Heart left ventricle (tissue), 13 donors: ENCODE results near the gene NELFCD.

Experiments used
- POLR2A ChIP-seq, 2 donors: fragments of 450-650 bp; IDR thresholded peaks; one replicate each; pipeline ENCODE4 v1.6.1; 2017; ENCODE audit warnings: antibody characterized with exemption in 2 of 2, mild to moderate bottlenecking in 2 of 2, moderate library complexity in 2 of 2
- TF ChIP-seq, protein P1 (sequence below), 12 donors: fragments of 200-600 bp; sonication (generic) in 4 of 12; IDR thresholded peaks; one replicate each; pipeline versions ENCODE4 v1.5.0 to v1.8.0; 2018 to 2022; ENCODE audit warnings: antibody characterized with exemption in 12 of 12, mild to moderate bottlenecking in 5 of 12
- donor health status: ischemic (EF 13 %, LVEDD 7.1; RV severe dilation, severe dysfunction).
- donor health status: DM: no; HTN: yes; CAD: no.
- donor health status: DM: no; HTN: no; CAD: no.
- donor health status: ischemic (EF 25% LVEDD 6.9; RV normal size, moderate dysfunction).
- donor health status: ischemic (EF 25% LVEDD 5.7; RV mildly dilated, moderate dysfunction).
- donor health status: ischemic (EF 35%, LVEDD 5.7; RV mildly dilated, moderate dysfunction).
- donor health status: nonischemic (EF 11% LVEDD 7.7; RV severe dilation, severe dysfunction).
- donor health status: DM: yes; HTN: yes; CAD: no.
- donor health status: PGD.
- donor health status: ischemic (EF 29% LVEDD 5.4; RV normal size, mild dysfunction).
- donor health status: nonischemic (EF 23%, LVEDD 6.1; RV moderate dilation, normal function).

GRCh38 chr20:59016795-59017492, 35.9 kb downstream of the NELFCD start:
- TF ChIP-seq, protein P1, sequence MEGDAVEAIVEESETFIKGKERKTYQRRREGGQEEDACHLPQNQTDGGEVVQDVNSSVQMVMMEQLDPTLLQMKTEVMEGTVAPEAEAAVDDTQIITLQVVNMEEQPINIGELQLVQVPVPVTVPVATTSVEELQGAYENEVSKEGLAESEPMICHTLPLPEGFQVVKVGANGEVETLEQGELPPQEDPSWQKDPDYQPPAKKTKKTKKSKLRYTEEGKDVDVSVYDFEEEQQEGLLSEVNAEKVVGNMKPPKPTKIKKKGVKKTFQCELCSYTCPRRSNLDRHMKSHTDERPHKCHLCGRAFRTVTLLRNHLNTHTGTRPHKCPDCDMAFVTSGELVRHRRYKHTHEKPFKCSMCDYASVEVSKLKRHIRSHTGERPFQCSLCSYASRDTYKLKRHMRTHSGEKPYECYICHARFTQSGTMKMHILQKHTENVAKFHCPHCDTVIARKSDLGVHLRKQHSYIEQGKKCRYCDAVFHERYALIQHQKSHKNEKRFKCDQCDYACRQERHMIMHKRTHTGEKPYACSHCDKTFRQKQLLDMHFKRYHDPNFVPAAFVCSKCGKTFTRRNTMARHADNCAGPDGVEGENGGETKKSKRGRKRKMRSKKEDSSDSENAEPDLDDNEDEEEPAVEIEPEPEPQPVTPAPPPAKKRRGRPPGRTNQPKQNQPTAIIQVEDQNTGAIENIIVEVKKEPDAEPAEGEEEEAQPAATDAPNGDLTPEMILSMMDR (IDR thresholded peaks at IDR 0.05) = no peak
- no peak for TF ChIP-seq POLR2A (IDR thresholded peaks at IDR 0.05)
